ENCODE measurements around the gene BCAS1. TPM values are rescaled to one million over a fixed set of nuclear protein-coding genes. Genes with fewer than 3 reads are reported as not detected.

BCAS1 gene
- total RNA-seq, 3 donors from 2014 or later = 39.4 to 191 (median 101) TPM

DNA sequence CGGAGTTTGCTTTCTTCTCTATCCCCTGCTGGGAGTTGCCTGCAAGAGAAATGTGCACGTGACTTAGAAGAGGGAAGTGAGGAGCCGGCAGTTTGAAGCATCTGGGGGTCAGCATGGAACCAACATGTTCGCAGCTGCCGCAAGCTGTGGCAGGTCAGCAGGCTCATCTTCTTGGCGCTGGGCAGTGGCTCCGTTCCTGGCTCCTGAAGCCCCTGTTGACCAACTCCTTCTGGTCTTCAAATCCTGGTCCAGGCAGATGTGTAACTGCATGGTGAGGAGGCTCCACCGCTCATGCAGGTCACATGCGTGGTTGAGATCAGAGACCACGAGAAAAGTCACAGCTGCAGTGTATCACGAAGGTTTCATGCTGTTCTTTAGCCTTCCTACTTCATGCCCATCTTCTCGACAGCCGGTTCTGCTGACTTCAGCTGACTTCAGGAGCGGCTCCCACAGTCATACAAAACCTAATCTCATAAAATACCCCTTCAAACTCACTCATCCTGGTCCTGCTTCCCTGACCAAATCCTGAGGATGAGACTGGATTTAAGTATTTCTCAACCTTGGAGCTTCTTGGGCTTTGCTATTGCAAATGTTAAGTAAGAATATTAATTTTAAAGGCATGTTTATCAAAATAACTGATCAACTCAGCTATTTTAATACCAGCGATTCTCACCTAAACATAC is 44.9 kb upstream of the BCAS1 start:
- DNase-seq (peak in 2 of 3 donors; percentile 17 to 35), ATAC-seq (no peak)
- TF ChIP-seq, protein P1, sequence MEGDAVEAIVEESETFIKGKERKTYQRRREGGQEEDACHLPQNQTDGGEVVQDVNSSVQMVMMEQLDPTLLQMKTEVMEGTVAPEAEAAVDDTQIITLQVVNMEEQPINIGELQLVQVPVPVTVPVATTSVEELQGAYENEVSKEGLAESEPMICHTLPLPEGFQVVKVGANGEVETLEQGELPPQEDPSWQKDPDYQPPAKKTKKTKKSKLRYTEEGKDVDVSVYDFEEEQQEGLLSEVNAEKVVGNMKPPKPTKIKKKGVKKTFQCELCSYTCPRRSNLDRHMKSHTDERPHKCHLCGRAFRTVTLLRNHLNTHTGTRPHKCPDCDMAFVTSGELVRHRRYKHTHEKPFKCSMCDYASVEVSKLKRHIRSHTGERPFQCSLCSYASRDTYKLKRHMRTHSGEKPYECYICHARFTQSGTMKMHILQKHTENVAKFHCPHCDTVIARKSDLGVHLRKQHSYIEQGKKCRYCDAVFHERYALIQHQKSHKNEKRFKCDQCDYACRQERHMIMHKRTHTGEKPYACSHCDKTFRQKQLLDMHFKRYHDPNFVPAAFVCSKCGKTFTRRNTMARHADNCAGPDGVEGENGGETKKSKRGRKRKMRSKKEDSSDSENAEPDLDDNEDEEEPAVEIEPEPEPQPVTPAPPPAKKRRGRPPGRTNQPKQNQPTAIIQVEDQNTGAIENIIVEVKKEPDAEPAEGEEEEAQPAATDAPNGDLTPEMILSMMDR (IDR thresholded peaks at IDR 0.05) = no peak
- Histone ChIP-seq H3K9me3 (no peaks in the 10 kb centered on the region), H3K4me1 (ENCODE audit: low read depth) (peaks cover 20% of the 10 kb centered on the region), H3K4me3 (no peak overlapping the region), H3K36me3 (ENCODE audit: low read depth) (no peaks in the 10 kb centered on the region)
- intact Hi-C loops (cut with DNase I, micrococcal nuclease) = no loop called here

DNA sequence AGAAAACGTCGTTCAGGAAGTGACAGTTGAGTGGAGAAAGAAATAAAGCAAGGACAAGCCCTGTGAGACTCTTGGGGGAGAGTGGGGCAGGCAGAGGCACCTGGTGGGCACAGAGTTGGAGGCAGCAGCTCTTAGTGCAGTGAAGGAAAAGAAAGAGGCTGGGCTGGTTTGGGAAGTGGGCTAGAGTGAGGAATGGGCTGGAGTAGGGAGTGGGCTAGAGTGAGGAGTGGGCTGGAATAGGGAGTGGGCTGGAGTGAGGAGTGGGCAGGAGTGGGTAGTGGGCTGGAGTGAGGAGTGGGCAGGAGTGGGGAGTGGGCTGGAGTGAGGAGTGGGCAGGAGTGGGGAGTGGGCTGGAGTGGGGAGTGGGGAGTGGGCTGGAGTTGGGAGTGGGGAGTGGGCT is 43.7 kb upstream of the BCAS1 start:
- TF ChIP-seq, protein P1 (IDR thresholded peaks at IDR 0.05) = no peak
- Histone ChIP-seq H3K4me3 (no peak overlapping the region), H3K4me1 (ENCODE audit: low read depth) (peaks cover 20% of the 10 kb centered on the region), H3K9me3 (no peaks in the 10 kb centered on the region), H3K36me3 (ENCODE audit: low read depth) (no peaks in the 10 kb centered on the region)
- DNase-seq (peak in 1 of 3 donors; percentile 45), ATAC-seq (no peak)
- intact Hi-C loops (cut with DNase I, micrococcal nuclease) = no loop called here

DNA sequence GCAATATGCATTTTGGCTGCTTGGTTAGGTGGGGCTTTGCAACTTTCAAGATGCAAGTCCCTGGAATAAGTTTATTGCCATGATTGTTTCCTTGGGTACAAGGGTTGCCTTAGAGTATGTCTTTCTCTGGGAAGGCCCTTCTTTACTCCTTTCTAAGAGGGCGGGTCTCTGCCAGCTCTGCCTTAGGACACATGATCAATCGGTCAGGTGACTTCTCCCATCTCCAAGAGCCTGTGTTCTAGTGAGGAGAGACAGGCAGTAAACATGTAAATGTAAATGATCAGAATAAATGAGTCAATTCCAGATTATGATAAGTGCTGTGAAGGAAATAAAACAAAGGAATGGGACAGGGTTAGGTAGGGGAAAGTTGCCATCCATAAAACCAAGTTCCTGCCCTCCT is 43.2 kb upstream of the BCAS1 start:
- peak in 1 of 3 donors; percentile 87 for DNase-seq
- ATAC-seq = peak; percentile 93
- intact Hi-C loops (cut with DNase I, micrococcal nuclease) = no loop called here
- Histone ChIP-seq H3K36me3 (ENCODE audit: low read depth) (no peaks in the 10 kb centered on the region), H3K4me1 (ENCODE audit: low read depth) (peaks cover 20% of the 10 kb centered on the region), H3K4me3 (no peak overlapping the region), H3K9me3 (no peaks in the 10 kb centered on the region)
- TF ChIP-seq, protein P1 (IDR thresholded peaks at IDR 0.05) = no peak

DNA sequence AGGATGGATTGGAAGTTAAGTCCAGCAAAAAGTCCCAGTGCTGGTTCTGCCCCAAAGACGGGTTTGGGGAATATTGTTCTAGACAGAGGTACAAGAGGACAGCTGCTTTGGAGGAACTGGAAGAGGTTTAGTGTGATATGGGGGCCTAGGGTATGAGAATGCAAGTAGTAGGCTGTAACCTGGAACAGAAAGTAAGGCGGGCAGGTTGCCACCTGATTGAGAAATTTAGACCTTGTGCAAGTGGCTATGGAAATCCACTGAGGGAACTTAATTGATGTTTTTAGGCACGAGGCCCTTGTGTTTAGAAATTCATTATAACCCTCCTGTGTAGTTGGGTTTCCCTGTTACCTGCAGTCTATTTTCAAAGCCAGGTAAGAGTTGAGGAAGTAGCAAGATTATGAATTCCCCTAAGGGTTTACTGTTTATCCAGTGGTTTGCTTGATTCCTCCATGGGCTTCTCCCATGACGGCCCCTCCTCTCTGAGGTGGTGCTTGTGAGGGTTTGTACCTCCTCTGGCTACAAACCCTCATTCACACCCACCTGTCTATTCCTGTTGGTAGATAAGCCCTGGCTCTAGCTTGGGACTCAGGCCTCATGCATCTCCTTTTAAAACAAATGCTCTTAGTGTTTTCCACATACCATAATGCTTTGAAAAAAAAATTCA is 42.0 kb upstream of the BCAS1 start:
- ATAC-seq (no peak), DNase-seq (peak in 1 of 3 donors; percentile 19)
- TF ChIP-seq, protein P1 (IDR thresholded peaks at IDR 0.05) = no peak
- H3K36me3 ChIP-seq (ENCODE audit: low read depth) = no peaks in the 10 kb centered on the region
- no peaks in the 10 kb centered on the region for H3K9me3 ChIP-seq
- no peak overlapping the region for H3K4me3 ChIP-seq
- peaks cover 20% of the 10 kb centered on the region for H3K4me1 ChIP-seq (ENCODE audit: low read depth)
- intact Hi-C loops (cut with DNase I, micrococcal nuclease) = no loop called here

DNA sequence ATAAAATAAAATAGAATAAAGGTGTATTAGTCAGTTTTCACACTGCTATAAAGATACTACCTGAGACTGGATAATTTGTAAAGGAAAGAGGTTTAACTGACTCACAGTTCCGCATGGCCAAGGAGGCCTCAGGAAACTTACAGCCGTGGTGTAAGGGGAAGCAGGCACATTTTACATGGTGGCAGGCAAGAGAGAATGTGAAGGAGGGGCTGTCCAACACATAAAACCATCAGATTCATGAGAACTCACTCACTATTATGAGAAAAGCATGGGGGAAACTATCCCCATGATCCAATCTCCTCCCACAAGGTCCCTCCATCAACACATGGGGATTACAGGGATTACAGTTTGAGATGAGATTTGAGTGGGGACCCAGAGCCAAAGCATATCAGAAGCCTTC is 41.1 kb upstream of the BCAS1 start:
- peaks cover 20% of the 10 kb centered on the region for H3K4me1 ChIP-seq (ENCODE audit: low read depth)
- no peaks in the 10 kb centered on the region for H3K36me3 ChIP-seq (ENCODE audit: low read depth)
- intact Hi-C loops (cut with DNase I, micrococcal nuclease) = no loop called here
- H3K4me3 ChIP-seq = no peak overlapping the region
- no peak for ATAC-seq
- H3K9me3 ChIP-seq = no peaks in the 10 kb centered on the region
- TF ChIP-seq, protein P1 (IDR thresholded peaks at IDR 0.05) = no peak
- no peak for DNase-seq
